WI38 (cell line): ENCODE measurements around the gene NCOA5.

ENCODE experiments used
- H3K4me3 ChIP-seq: 2 replicates; pipeline ENCODE4 v1.5.1; 2011; ENCODE audit warnings: low read depth, mild to moderate bottlenecking, control low read depth, low read length
- CTCF ChIP-seq: IDR thresholded peaks from 2 replicates; pipeline ENCODE4 v1.5.1; 2012; ENCODE audit warnings: low read depth, mild to moderate bottlenecking, control low read depth, low read length

Gene NCOA5

GRCh38 chr20:46078954-46079353, 10.8 kb downstream of the NCOA5 start:
- H3K4me3 ChIP-seq = no peak overlapping the region
- TF ChIP-seq CTCF = no peak

- no peak for TF ChIP-seq CTCF
- H3K4me3 ChIP-seq = no peak overlapping the region
Observed at GRCh38 chr20:46077642-46078305, 12.0 kb downstream of the NCOA5 start.

DNA sequence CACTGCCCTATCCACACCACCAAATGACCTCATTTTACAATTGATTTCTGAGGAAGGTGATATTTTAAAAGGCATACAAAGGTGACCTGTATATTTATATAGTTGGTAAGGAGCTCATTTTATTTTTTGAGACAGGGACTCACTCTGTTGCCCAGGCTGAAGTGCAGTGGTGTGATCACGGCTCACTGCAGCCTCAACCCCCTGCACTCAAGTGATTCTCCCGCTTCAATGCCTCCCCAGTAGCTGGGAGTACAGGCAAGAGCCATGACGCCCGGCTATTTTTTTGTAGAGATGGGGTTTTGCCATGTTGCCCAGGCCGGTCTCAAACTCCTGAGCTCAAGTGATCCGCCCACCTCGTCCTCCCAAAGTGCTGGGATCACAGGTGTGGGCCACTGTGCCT, 13.0 kb downstream of the NCOA5 start:
- H3K4me3 ChIP-seq = no peak overlapping the region
- no peak for TF ChIP-seq CTCF

DNA sequence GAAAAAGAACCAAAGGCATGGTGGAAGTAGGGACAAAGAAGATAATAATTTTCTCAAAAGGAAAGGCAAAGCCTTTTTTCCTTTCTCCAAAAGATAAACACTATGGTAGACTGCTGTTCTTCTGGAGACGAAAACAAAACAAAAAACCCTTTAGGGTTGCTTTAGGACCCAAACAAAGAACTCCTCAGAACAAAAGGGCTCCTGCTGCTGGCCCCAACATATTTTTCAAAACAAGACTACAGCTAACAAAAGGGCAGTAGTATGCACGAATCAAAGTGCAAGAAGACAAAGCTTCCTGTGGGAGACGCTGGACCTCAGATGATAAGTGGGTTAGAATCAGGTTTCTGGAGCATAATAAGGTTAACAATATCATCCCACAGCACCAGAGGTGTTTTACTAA, 15.8 kb downstream of the NCOA5 start:
- TF ChIP-seq CTCF = no peak

GRCh38 chr20:46073443-46073842, 16.3 kb downstream of the NCOA5 start:
- TF ChIP-seq CTCF = no peak
- no peak overlapping the region for H3K4me3 ChIP-seq

More for the DNA sequence above, 15.8 kb downstream of the NCOA5 start:
- no peak overlapping the region for H3K4me3 ChIP-seq

GRCh38 chr20:46073024-46073423, 16.7 kb downstream of the NCOA5 start:
- TF ChIP-seq CTCF = no peak
- no peak overlapping the region for H3K4me3 ChIP-seq

DNA sequence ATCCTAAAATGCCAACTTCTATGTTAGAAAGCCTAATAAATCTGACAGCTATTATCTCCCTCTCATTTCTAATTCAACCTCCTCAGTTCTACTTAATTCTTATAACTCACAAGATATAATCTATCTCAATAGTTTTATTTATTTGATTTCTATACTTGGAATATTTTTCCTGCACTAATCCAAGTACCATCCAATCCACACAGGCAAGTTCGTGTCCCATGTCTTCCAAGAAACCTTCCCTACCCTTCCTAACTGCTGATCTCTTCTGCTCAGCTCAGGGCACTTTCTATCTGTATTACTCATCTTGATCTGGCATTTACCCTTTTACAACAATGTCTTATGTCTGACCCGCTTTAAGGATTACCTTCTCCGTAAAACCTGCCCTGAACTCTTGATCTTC, 18.2 kb downstream of the NCOA5 start:
- no peak for TF ChIP-seq CTCF

More for the DNA sequence above, 18.2 kb downstream of the NCOA5 start:
- H3K4me3 ChIP-seq = no peak overlapping the region
